HEK293 (cell line): ENCODE data around the gene SPIRE2.

Experiments used
- RBAK ChIP-seq: fragments of 450-650 bp; formaldehyde crosslinking; IDR thresholded peaks from 2 replicates; pipeline ENCODE4 v1.5.1; 2016; ENCODE audit warnings: missing biosample characterization, missing genetic modification characterization
- ZNF223 ChIP-seq: fragments of 450-650 bp; formaldehyde crosslinking; IDR thresholded peaks from 2 replicates; pipeline ENCODE4 v1.5.1; 2016; ENCODE audit warnings: missing biosample characterization, missing genetic modification characterization
- ZNF24 ChIP-seq: fragments of 450-650 bp; formaldehyde crosslinking; IDR thresholded peaks from 2 replicates; pipeline ENCODE4 v1.5.1; 2016; ENCODE audit warnings: missing biosample characterization, missing genetic modification characterization
- ZNF350 ChIP-seq: fragments of 450-650 bp; formaldehyde crosslinking; IDR thresholded peaks from 2 replicates; pipeline ENCODE4 v1.5.0; 2017; ENCODE audit warnings: missing biosample characterization, mild to moderate bottlenecking, missing genetic modification characterization

- TF ChIP-seq RBAK (tag by site-specific recombination): no peak
- no peak for TF ChIP-seq ZNF24
- TF ChIP-seq ZNF223 (tag by site-specific recombination): no peak
- no peak for TF ChIP-seq ZNF350
These were observed 59.0 kb downstream of the SPIRE2 start for GRCh38 chr16:89887243-89887642.
